Uterus (tissue), 4 donors: ENCODE data around the gene GATAD1. TPM values are rescaled to one million over a fixed set of nuclear protein-coding genes. Genes with fewer than 3 reads are reported as not detected.

Experiments
- DNase-seq, 2 donors: peaks; one replicate each; pipeline ENCODE4 v3.0.0-alpha.2; 2019 to 2020
- H3K27ac ChIP-seq, 2 donors: fragments of 200-600 bp; sonication (generic); 1 replicate in 1 of 2; 2 replicates in 1 of 2; pipeline ENCODE4 v1.5.1; 2016 to 2018
- H3K27me3 ChIP-seq, 2 donors: fragments of 200-600 bp; sonication (generic); one replicate each; pipeline ENCODE4 v1.5.1; 2018 to 2019; ENCODE audit warnings: control low read depth in 1 of 2
- H3K36me3 ChIP-seq, 2 donors: fragments of 200-600 bp; sonication (generic); one replicate each; pipeline ENCODE4 v1.5.1; 2019; ENCODE audit warnings: control low read depth in 1 of 2
- H3K4me1 ChIP-seq, 2 donors: fragments of 200-600 bp; sonication (generic); one replicate each; pipeline ENCODE4 v1.5.1; 2018 to 2019; ENCODE audit warnings: control low read depth in 1 of 2
- H3K4me3 ChIP-seq, 2 donors: fragments of 200-600 bp; sonication (generic); 1 replicate in 1 of 2; 2 replicates in 1 of 2; pipeline ENCODE4 v1.5.1; 2018 to 2019; ENCODE audit warnings: mild to moderate bottlenecking in 1 of 2
- H3K9me3 ChIP-seq, 2 donors: fragments of 200-600 bp; sonication (generic); one replicate each; pipeline ENCODE4 v1.5.1; 2019; ENCODE audit warnings: control low read depth in 1 of 2
- CTCF ChIP-seq, 4 experiments: fragments of 200-600 bp in 2 of 4; fragments of 450-650 bp in 2 of 4; sonication (generic) in 2 of 4; IDR thresholded peaks; one replicate each; pipeline ENCODE4 v1.5.1; 2016 to 2019; ENCODE audit warnings: antibody characterized with exemption in 4 of 4, mild to moderate bottlenecking in 2 of 4, moderate library complexity in 1 of 4
- POLR2A ChIP-seq, 2 donors: fragments of 450-650 bp; IDR thresholded peaks; one replicate each; pipeline ENCODE4 v1.6.1; 2016; ENCODE audit warnings: antibody characterized with exemption in 2 of 2, mild to moderate bottlenecking in 1 of 2, moderate library complexity in 1 of 2
- intact Hi-C: fragments of 100-400 bp; cut with DNase I; formaldehyde crosslinking; loops from one replicate; pipeline ENCODE4 v1.15.1; 2023; ENCODE audit warnings: low total_unique reads
- total RNA-seq, 4 donors: library from RNA; depleted of rRNA in 3 of 4; stranded (reverse); fragments of >200 nt in 3 of 4; gene quantifications; one replicate each; pipeline versions ENCODE4 v1.1.0 to v1.2.4, GENCODE V29; 2014 to 2023
- donor health status: DM: yes; HTN: yes; CAD: no.

Gene GATAD1
- total RNA-seq, 4 donors from 2014 or later, result 41.2 to 62.2 (median 54.9) TPM

DNA sequence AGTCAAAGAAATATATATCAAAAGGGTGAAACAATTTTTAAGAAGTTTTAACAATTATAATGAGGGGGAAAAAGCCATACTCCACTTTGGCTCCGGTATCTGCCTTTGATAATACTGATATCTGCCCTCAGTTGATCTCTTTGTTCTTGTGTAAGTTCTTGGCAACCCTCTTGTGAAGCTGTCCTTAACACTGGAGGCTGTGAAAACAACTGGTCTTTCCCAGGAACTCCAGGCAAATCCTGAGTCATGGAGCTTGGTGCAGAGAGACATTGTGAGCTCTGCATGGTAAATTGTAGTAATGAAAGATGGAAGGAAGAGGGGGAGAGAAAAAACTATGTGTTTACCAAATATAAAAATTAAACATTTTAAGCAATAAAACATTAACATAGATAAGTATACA is 42.4 kb downstream of the GATAD1 start:
- intact Hi-C loops, result no loop called here
- H3K36me3 ChIP-seq, result no peaks in the 10 kb centered on the region
- no peak overlapping the region for H3K4me3 ChIP-seq
- H3K27me3 ChIP-seq, result no peaks in the 10 kb centered on the region
- H3K9me3 ChIP-seq, result no peaks in the 10 kb centered on the region
- H3K4me1 ChIP-seq, result no peaks in the 10 kb centered on the region
- no peak overlapping the region for H3K27ac ChIP-seq
- no peak for TF ChIP-seq POLR2A (IDR thresholded peaks at IDR 0.05)
- TF ChIP-seq CTCF (IDR thresholded peaks at IDR 0.05), result no peak
- DNase-seq, result no peak

DNA sequence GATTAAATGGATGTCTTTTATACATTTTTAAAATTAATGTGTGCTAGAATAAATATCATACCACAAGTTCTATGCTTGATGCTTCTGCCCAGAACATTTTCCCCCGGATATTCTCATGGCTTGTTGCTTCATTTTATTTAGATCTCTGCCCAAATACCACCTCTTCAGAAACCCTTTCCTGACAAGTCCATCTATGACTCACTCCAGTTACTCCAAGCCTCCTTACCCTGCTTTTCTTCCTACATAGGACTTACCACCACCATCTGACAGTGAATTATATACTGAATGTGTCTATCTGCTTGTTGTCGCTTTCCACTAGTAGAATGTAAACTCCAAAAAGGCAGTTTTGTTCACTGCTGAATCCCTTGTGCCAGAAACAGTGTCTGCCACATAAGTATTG is 49.6 kb downstream of the GATAD1 start:
- no peak for DNase-seq
- no peak overlapping the region for H3K4me3 ChIP-seq
- no peaks in the 10 kb centered on the region for H3K27me3 ChIP-seq
- no peaks in the 10 kb centered on the region for H3K4me1 ChIP-seq
- no peaks in the 10 kb centered on the region for H3K9me3 ChIP-seq
- intact Hi-C loops, result no loop called here
- H3K27ac ChIP-seq, result no peak overlapping the region
- TF ChIP-seq POLR2A (IDR thresholded peaks at IDR 0.05), result no peak
- TF ChIP-seq CTCF (IDR thresholded peaks at IDR 0.05), result no peak
- no peaks in the 10 kb centered on the region for H3K36me3 ChIP-seq

DNA sequence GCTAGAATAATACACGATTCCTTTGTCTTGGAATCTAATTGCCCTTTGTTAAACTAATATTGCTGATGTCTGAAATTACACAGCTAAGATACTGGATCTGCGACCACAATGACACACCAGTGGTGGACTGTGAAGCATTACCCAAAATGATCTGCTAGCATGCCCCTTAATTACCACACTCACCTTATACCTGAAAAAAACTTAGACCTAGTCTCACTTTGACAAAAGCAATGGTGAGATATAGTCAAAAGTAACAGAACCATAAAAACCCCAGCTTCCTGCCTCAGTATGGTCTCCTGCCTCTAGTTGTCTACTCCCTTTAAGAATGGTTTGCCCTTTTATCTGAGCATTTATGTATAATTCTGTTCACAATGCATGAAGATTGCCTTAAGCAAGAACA is 51.3 kb downstream of the GATAD1 start:
- Histone ChIP-seq H3K36me3 (no peaks in the 10 kb centered on the region), H3K27ac (no peak overlapping the region), H3K27me3 (no peaks in the 10 kb centered on the region), H3K4me1 (no peaks in the 10 kb centered on the region), H3K4me3 (no peak overlapping the region), H3K9me3 (no peaks in the 10 kb centered on the region)
- no peak for TF ChIP-seq CTCF (IDR thresholded peaks at IDR 0.05)
- no peak for TF ChIP-seq POLR2A (IDR thresholded peaks at IDR 0.05)
- intact Hi-C loops, result no loop called here
- DNase-seq, result no peak

- TF ChIP-seq POLR2A (IDR thresholded peaks at IDR 0.05), result no peak
- TF ChIP-seq CTCF (IDR thresholded peaks at IDR 0.05), result no peak
- Histone ChIP-seq H3K9me3 (no peaks in the 10 kb centered on the region), H3K4me1 (no peaks in the 10 kb centered on the region), H3K27me3 (no peaks in the 10 kb centered on the region), H3K27ac (no peak overlapping the region), H3K4me3 (no peak overlapping the region), H3K36me3 (no peaks in the 10 kb centered on the region)
- intact Hi-C loops, result no loop called here
- DNase-seq, result no peak
Observed at GRCh38 chr7:92503767-92504166, 56.5 kb downstream of the GATAD1 start.

DNA sequence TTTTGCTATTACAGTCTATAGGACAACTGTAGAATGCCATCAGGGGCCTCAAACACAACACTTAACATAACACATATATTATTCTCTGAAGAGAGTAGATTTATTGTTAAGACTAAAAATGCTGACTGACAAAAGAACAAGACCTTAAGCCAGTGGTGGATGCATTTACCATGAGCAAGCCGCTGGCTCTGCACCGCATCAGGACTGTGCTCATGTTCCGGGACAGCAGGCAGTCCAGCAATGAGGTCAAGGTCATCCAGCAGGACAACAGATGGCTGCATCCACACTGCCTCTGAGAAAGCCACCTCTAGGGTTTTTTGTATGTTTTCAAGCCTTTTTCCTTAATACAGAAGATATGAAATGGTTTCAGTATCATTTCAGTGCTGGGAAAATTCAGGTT is 57.3 kb downstream of the GATAD1 start:
- intact Hi-C loops, result no loop called here
- Histone ChIP-seq H3K4me1 (no peaks in the 10 kb centered on the region), H3K27me3 (no peaks in the 10 kb centered on the region), H3K36me3 (no peaks in the 10 kb centered on the region), H3K4me3 (no peak overlapping the region), H3K27ac (no peak overlapping the region), H3K9me3 (no peaks in the 10 kb centered on the region)
- no peak for DNase-seq
- TF ChIP-seq POLR2A (IDR thresholded peaks at IDR 0.05) (no peak), CTCF (IDR thresholded peaks at IDR 0.05) (no peak)
